ENCODE results near the gene DGKI.

The DGKI gene

GRCh38 chr7:137544453-137545058, 302.2 kb downstream of the DGKI start:
- no peak for DNase-seq (ENCODE audit: low read depth in 3 of 3)

- no peak for DNase-seq (ENCODE audit: low read depth in 3 of 3)
These were observed 307.6 kb downstream of the DGKI start for GRCh38 chr7:137539111-137539715.

- DNase-seq (ENCODE audit: low read depth in 3 of 3): no peak
These were observed 308.4 kb downstream of the DGKI start for GRCh38 chr7:137538361-137538762.

GRCh38 chr7:137535579-137535978, 311.2 kb downstream of the DGKI start:
- no peak for DNase-seq (ENCODE audit: low read depth in 3 of 3)

GRCh38 chr7:137531671-137532070, 315.1 kb downstream of the DGKI start:
- no peak for DNase-seq (ENCODE audit: low read depth in 3 of 3)

- no peak for DNase-seq (ENCODE audit: low read depth in 3 of 3)
These were observed 319.1 kb downstream of the DGKI start for GRCh38 chr7:137527634-137528033.

GRCh38 chr7:137523171-137523570, 323.6 kb downstream of the DGKI start:
- DNase-seq (ENCODE audit: low read depth in 3 of 3): no peak

- no peak for DNase-seq (ENCODE audit: low read depth in 3 of 3)
These were observed 325.3 kb downstream of the DGKI start for GRCh38 chr7:137521451-137521850.

GRCh38 chr7:137519947-137520346, 326.8 kb downstream of the DGKI start:
- DNase-seq (ENCODE audit: low read depth in 3 of 3): no peak

GRCh38 chr7:137519181-137519691, 327.5 kb downstream of the DGKI start:
- DNase-seq (ENCODE audit: low read depth in 3 of 3): no peak

GRCh38 chr7:137513091-137513490, 333.7 kb downstream of the DGKI start:
- DNase-seq (ENCODE audit: low read depth in 3 of 3): no peak

GRCh38 chr7:137507096-137507495, 339.7 kb downstream of the DGKI start:
- DNase-seq (ENCODE audit: low read depth in 3 of 3): no peak

- no peak for DNase-seq (ENCODE audit: low read depth in 3 of 3)
These were observed 340.7 kb downstream of the DGKI start for GRCh38 chr7:137506031-137506430.

- DNase-seq (ENCODE audit: low read depth in 3 of 3): no peak
These were observed 345.2 kb downstream of the DGKI start for GRCh38 chr7:137501562-137501961.

- DNase-seq (ENCODE audit: low read depth in 3 of 3): no peak
These were observed 353.9 kb downstream of the DGKI start for GRCh38 chr7:137492889-137493288.

- no peak for DNase-seq (ENCODE audit: low read depth in 3 of 3)
These were observed 356.9 kb downstream of the DGKI start for GRCh38 chr7:137489880-137490279.

- no peak for DNase-seq (ENCODE audit: low read depth in 3 of 3)
These were observed 358.7 kb downstream of the DGKI start for GRCh38 chr7:137488038-137488437.

GRCh38 chr7:137485818-137486217, 361.0 kb downstream of the DGKI start:
- no peak for DNase-seq (ENCODE audit: low read depth in 3 of 3)

- no peak for DNase-seq (ENCODE audit: low read depth in 3 of 3)
These were observed 362.4 kb downstream of the DGKI start for GRCh38 chr7:137484326-137484725.

- DNase-seq (ENCODE audit: low read depth in 3 of 3): no peak
These were observed 364.3 kb downstream of the DGKI start for GRCh38 chr7:137482466-137482865.

GRCh38 chr7:137480824-137481365, 365.9 kb downstream of the DGKI start:
- DNase-seq (ENCODE audit: low read depth in 3 of 3): no peak

- DNase-seq (ENCODE audit: low read depth in 3 of 3): no peak
These were observed 366.4 kb downstream of the DGKI start for GRCh38 chr7:137480401-137480800.

GRCh38 chr7:137476937-137477336, 369.8 kb downstream of the DGKI start:
- DNase-seq (ENCODE audit: low read depth in 3 of 3): no peak

Measured in stimulated activated CD4-positive, alpha-beta T cell treated with anti-CD3 and anti-CD28 coated beads, TNF-alpha, amount 100 ng/mL, for 4 hours (primary cell).